ENCODE measurements around the gene C7orf25.

DNA sequence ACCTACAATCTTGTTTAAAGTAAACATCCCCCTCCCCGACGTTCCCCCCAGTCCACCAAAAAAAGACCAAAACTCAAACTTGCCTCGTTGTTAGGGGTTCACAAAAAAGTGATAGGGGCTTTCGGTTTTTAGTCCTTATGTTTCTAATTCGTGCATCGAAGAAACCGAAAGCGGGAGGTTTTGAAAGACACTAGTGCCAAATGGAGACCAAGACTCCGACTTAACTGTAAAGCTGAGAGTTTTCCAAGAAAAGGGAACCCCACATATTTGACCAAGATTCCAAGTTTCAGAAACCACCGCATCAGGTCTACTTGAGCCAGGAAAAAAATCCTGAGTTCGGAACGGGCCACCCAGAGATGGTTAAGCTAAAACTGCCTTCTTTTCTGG, 19.6 kb upstream of the C7orf25 start:
- no peak for TF ChIP-seq CTCF (IDR thresholded peaks at IDR 0.05; ENCODE audit: low read depth, low read length)
- TF ChIP-seq MYC (IDR thresholded peaks at IDR 0.05; ENCODE audit: low read depth, low read length) = no peak
- no peak for TF ChIP-seq POLR2A (IDR thresholded peaks at IDR 0.05; ENCODE audit: extremely low read depth, insufficient read length)
- TF ChIP-seq MAX (IDR thresholded peaks at IDR 0.05; ENCODE audit: low read depth, low read length) = no peak
